ENCODE results near the gene ARHGEF28.

ARHGEF28 gene

GRCh38 chr5:73592551-73592950 is 33.4 kb upstream of the ARHGEF28 start:
- no peak overlapping the region for H3K4me3 ChIP-seq (ENCODE audit: low read depth, low read length)
- in situ Hi-C loops (cut with HindIII; ENCODE audit: low pct_ligation_motif_present, low sequenced_read_pairs): loop anchor here (25.0 kb wide), 1 partner anchor 195 kb away; no protein-coding TSS in a partner anchor
- DNase-seq: no peak

GRCh38 chr5:73596705-73597328 is 29.2 kb upstream of the ARHGEF28 start:
- in situ Hi-C loops (cut with HindIII; ENCODE audit: low pct_ligation_motif_present, low sequenced_read_pairs): loop anchor here (25.0 kb wide), 1 partner anchor 190 kb away; no protein-coding TSS in a partner anchor
- H3K27me3 ChIP-seq (replicated peaks): no peaks in the 10 kb centered on the region
- no peaks in the 10 kb centered on the region for H3K36me3 ChIP-seq (replicated peaks)
- peak; percentile 78 for TF ChIP-seq CTCF (IDR thresholded peaks at IDR 0.05; ENCODE audit: low read depth, low read length, missing control alignments)
- H3K27ac ChIP-seq: no peak overlapping the region
- H3K4me3 ChIP-seq (ENCODE audit: low read depth, low read length): no peak overlapping the region
- DNase-seq: peak; percentile 49

More at GRCh38 chr5:73592551-73592950, 33.4 kb upstream of the ARHGEF28 start:
- Histone ChIP-seq H3K27me3 (replicated peaks) (no peaks in the 10 kb centered on the region), H3K27ac (peak overlapping the region; percentile 57), H3K36me3 (replicated peaks) (no peaks in the 10 kb centered on the region)
- no peak for TF ChIP-seq CTCF (IDR thresholded peaks at IDR 0.05; ENCODE audit: low read depth, low read length, missing control alignments)

- in situ Hi-C loops (cut with HindIII; ENCODE audit: low pct_ligation_motif_present, low sequenced_read_pairs): loop anchor here (25.0 kb wide), 1 partner anchor 188 kb away; no protein-coding TSS in a partner anchor
- TF ChIP-seq CTCF (IDR thresholded peaks at IDR 0.05; ENCODE audit: low read depth, low read length, missing control alignments): no peak
- H3K4me3 ChIP-seq (ENCODE audit: low read depth, low read length): no peak overlapping the region
- DNase-seq: no peak
- no peaks in the 10 kb centered on the region for H3K27me3 ChIP-seq (replicated peaks)
- H3K27ac ChIP-seq: no peak overlapping the region
- no peaks in the 10 kb centered on the region for H3K36me3 ChIP-seq (replicated peaks)
Observed at GRCh38 chr5:73599380-73599779, 26.6 kb upstream of the ARHGEF28 start.

GRCh38 chr5:73603998-73604397 is 22.0 kb upstream of the ARHGEF28 start:
- Histone ChIP-seq H3K27ac (peak overlapping the region; percentile 72), H3K36me3 (replicated peaks) (no peaks in the 10 kb centered on the region), H3K27me3 (replicated peaks) (no peaks in the 10 kb centered on the region), H3K4me3 (ENCODE audit: low read depth, low read length) (no peak overlapping the region)
- DNase-seq: peak; percentile 44
- TF ChIP-seq CTCF (IDR thresholded peaks at IDR 0.05; ENCODE audit: low read depth, low read length, missing control alignments): no peak
- in situ Hi-C loops (cut with HindIII; ENCODE audit: low pct_ligation_motif_present, low sequenced_read_pairs): no loop called here

GRCh38 chr5:73605223-73606087 is 20.5 kb upstream of the ARHGEF28 start:
- TF ChIP-seq CTCF (IDR thresholded peaks at IDR 0.05; ENCODE audit: low read depth, low read length, missing control alignments): no peak
- in situ Hi-C loops (cut with HindIII; ENCODE audit: low pct_ligation_motif_present, low sequenced_read_pairs): no loop called here
- Histone ChIP-seq H3K4me3 (ENCODE audit: low read depth, low read length) (no peak overlapping the region), H3K27ac (peak overlapping the region; percentile 60), H3K36me3 (replicated peaks) (no peaks in the 10 kb centered on the region), H3K27me3 (replicated peaks) (no peaks in the 10 kb centered on the region)
- DNase-seq: peak; percentile 62

Data from brain microvascular endothelial cell (primary cell).